ENCODE data around the gene MAP3K5. TPM values are rescaled to one million over a fixed set of nuclear protein-coding genes. Genes with fewer than 3 reads are reported as not detected.

The MAP3K5 gene
- total and polyA plus RNA-seq, 4 experiments from 2014 or later: 7.3 to 31.7 (median 28.8) TPM

DNA sequence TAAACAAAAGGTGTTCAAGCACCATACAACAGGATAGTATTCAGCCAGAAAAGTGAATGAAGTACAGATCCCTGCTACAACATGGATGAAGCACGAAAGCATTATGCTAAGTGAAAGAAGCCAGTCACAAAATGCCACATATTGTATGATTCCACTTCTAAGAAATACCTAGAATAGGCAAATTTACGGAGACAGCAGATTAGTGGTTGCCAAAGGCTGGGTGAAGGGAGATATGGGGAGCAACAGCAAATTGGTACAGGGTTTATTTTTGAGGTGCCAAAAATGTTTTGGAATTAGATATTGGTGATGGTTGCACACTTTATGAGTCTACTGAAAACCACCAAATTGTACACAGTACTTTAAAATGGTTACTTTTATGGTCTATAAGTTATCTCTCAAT, 23.2 kb downstream of the MAP3K5 start:
- Mint-ChIP-seq H3K27ac (peak overlapping the region in 6 of 7 donors; percentile 8 to 85 (median 60)), H3K36me3 (peaks cover 0 to 8% of the 10 kb centered on the region in 2 donors), H3K4me3 (peak overlapping the region in 3 of 8 donors; percentile 8 to 22 (median 21)), H3K9me3 (no peaks in the 10 kb centered on the region), H3K27me3 (no peaks in the 10 kb centered on the region), H3K4me1 (peaks cover 64 to 83% (median 74%) of the 10 kb centered on the region in 4 donors)
- POLR2A ChIA-PET (ENCODE audit: partially characterized antibody): interaction anchor here (0.6 kb wide), 1 partner anchor 14 kb away, joined by 4 read pairs; no protein-coding TSS in a partner anchor
- intact Hi-C loops (cut with micrococcal nuclease): no loop called here
- H3K4me3 ChIP-seq (ENCODE audit: low read length in 2 of 2): no peak overlapping the region
- CTCF ChIA-PET (ENCODE audit: partially characterized antibody): interaction anchor here (2.1 kb wide), 1 partner anchor 23 kb away, joined by 10 read pairs; the partner anchor contains the start of gene MAP3K5
- no peak overlapping the region for H3K27ac ChIP-seq (ENCODE audit: low read depth, low read length)
- DNase-seq: no peak
- no peaks in the 10 kb centered on the region for H3K27me3 ChIP-seq (ENCODE audit: insufficient read depth, low read length)
- H3K36me3 ChIP-seq (ENCODE audit: insufficient read depth, low read length): no peaks in the 10 kb centered on the region
- H3K4me1 ChIP-seq (ENCODE audit: insufficient read depth, low read length): peaks cover 81% of the 10 kb centered on the region
- no peaks in the 10 kb centered on the region for H3K9me3 ChIP-seq (ENCODE audit: control insufficient read depth in 1 of 2, low read length in 2 of 2)

DNA sequence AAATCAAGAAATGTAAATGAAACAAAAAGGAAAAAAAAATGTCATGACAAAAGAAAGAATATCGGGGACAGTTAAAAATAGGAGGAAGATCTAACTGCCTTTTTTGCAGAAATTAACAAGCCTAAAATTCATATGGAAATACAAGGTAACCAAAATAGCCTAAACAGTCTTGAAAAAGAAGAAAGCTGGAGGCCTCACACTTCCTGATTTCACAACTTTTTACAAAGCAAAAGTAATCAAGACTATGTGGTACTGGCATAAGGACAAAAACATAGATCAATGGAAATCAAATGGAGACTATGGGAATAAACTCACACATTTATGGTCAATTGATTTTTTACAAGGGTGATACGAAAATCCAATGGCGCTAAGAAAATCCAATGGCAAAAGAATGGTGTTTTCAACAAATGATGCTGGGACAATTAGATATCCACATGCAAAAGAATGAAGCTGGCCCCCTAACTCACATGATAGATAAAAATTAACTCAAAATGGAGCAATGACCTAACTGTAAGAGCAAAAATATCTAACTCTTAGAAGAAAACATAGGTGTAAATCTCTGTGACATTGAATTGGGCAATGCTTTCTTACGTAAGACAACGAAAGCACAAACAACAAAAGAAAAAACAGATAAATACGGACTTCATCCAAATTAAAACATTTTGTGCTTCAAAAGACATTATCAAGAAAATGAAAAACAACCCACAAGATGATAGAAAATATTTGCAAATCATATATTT, 24.5 kb downstream of the MAP3K5 start:
- Histone ChIP-seq H3K36me3 (ENCODE audit: insufficient read depth, low read length) (no peaks in the 10 kb centered on the region), H3K4me1 (ENCODE audit: insufficient read depth, low read length) (peaks cover 81% of the 10 kb centered on the region), H3K27ac (ENCODE audit: low read depth, low read length) (peak overlapping the region; percentile 27), H3K27me3 (ENCODE audit: insufficient read depth, low read length) (no peaks in the 10 kb centered on the region), H3K9me3 (ENCODE audit: control insufficient read depth in 1 of 2, low read length in 2 of 2) (no peaks in the 10 kb centered on the region), H3K4me3 (ENCODE audit: low read length in 2 of 2) (no peak overlapping the region)
- Mint-ChIP-seq H3K9me3 (no peaks in the 10 kb centered on the region), H3K27ac (peak overlapping the region; percentile 48 to 86 (median 76)), H3K36me3 (peaks cover 0 to 4% of the 10 kb centered on the region in 2 donors), H3K27me3 (no peaks in the 10 kb centered on the region), H3K4me3 (peak overlapping the region in 7 of 8 donors; percentile 3 to 78 (median 68)), H3K4me1 (peaks cover 65 to 83% (median 74%) of the 10 kb centered on the region in 4 donors)
- CTCF ChIA-PET (ENCODE audit: partially characterized antibody): interaction anchor here (0.8 to 2.1 kb wide), 2 partner anchors 25 to 122 kb away, joined by 3 to 10 read pairs; partner anchors contain the start of gene MAP3K5
- intact Hi-C loops (cut with micrococcal nuclease): no loop called here
- DNase-seq: no peak
- POLR2A ChIA-PET (ENCODE audit: partially characterized antibody): interaction anchor here (0.8 to 7.8 kb wide), 6 partner anchors 8 to 24 kb away, joined by 3 to 85 read pairs (median 4); partner anchors contain the start of gene MAP3K5

DNA sequence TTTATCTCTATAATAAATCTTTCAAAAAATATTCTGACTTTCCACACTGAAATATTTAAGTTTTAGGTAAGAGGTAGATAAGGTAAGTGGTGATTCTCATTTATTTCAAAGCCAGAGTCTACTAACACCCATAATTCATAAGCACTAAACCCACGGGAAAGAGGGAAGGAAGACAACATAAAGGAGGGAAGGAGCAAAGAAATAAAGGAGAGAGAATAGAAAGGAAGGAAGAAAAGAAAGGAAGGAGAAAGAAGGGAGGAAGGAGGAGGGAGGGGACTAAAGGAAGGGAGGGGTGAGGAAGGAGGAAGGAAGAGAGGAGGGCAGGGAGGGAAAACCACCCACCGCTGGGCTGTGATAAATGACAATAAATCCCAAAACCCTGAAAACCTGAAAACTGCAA, 25.2 kb downstream of the MAP3K5 start:
- no peaks in the 10 kb centered on the region for H3K36me3 ChIP-seq (ENCODE audit: insufficient read depth, low read length)
- no peak overlapping the region for H3K4me3 ChIP-seq (ENCODE audit: low read length in 2 of 2)
- Mint-ChIP-seq H3K4me3 (peak overlapping the region in 7 of 8 donors; percentile 3 to 78 (median 68)), H3K9me3 (no peaks in the 10 kb centered on the region), H3K36me3 (peaks cover 0 to 4% of the 10 kb centered on the region in 2 donors), H3K27ac (peak overlapping the region; percentile 48 to 86 (median 76)), H3K27me3 (no peaks in the 10 kb centered on the region), H3K4me1 (peaks cover 65 to 83% (median 75%) of the 10 kb centered on the region in 4 donors)
- no peak for DNase-seq
- no peaks in the 10 kb centered on the region for H3K9me3 ChIP-seq (ENCODE audit: control insufficient read depth in 1 of 2, low read length in 2 of 2)
- ChIA-PET POLR2A (ENCODE audit: partially characterized antibody) (interaction anchor here (0.8 to 7.8 kb wide), 6 partner anchors 9 to 25 kb away, joined by 3 to 85 read pairs (median 4); partner anchors contain the start of gene MAP3K5), CTCF (ENCODE audit: partially characterized antibody) (interaction anchor here (2.1 kb wide), 1 partner anchor 25 kb away, joined by 10 read pairs; the partner anchor contains the start of gene MAP3K5)
- H3K27ac ChIP-seq (ENCODE audit: low read depth, low read length): peak overlapping the region; percentile 27
- no peaks in the 10 kb centered on the region for H3K27me3 ChIP-seq (ENCODE audit: insufficient read depth, low read length)
- intact Hi-C loops (cut with micrococcal nuclease): no loop called here
- H3K4me1 ChIP-seq (ENCODE audit: insufficient read depth, low read length): peaks cover 81% of the 10 kb centered on the region

DNA sequence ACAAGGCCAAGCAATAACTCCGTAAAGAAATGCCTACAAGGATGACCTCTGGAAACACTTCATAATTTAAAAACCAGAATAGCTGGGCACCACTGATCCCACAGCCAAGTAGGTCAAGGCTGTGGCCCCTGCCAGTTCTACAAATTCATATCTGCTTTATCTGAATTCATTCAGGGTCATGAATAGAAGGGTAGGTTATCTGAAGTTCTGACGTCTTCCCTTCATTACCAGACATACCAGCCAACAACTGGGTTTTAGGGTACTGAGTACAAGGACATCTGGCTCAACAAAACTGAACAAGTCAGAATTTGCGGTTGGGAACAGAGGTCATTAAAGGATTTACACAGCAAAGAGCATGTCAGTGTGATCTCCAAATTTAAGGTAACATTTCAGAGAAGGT, 26.0 kb downstream of the MAP3K5 start:
- POLR2A ChIA-PET (ENCODE audit: partially characterized antibody): interaction anchor here (2.3 to 8.4 kb wide), 3 partner anchors 9 to 22 kb away, joined by 10 to 323 read pairs (median 85); partner anchors contain the start of gene MAP3K5
- Mint-ChIP-seq H3K4me1 (peaks cover 70 to 86% (median 78%) of the 10 kb centered on the region in 4 donors), H3K27ac (peak overlapping the region; percentile 78 to 92 (median 89)), H3K27me3 (no peaks in the 10 kb centered on the region), H3K4me3 (peak overlapping the region in 5 of 8 donors; percentile 3 to 66 (median 38)), H3K36me3 (peaks cover 0 to 4% of the 10 kb centered on the region in 2 donors), H3K9me3 (no peaks in the 10 kb centered on the region)
- Histone ChIP-seq H3K36me3 (ENCODE audit: insufficient read depth, low read length) (no peaks in the 10 kb centered on the region), H3K4me3 (ENCODE audit: low read length in 2 of 2) (no peak overlapping the region), H3K9me3 (ENCODE audit: control insufficient read depth in 1 of 2, low read length in 2 of 2) (no peaks in the 10 kb centered on the region), H3K4me1 (ENCODE audit: insufficient read depth, low read length) (peaks cover 83% of the 10 kb centered on the region), H3K27me3 (ENCODE audit: insufficient read depth, low read length) (no peaks in the 10 kb centered on the region), H3K27ac (ENCODE audit: low read depth, low read length) (peak overlapping the region; percentile 7)
- intact Hi-C loops (cut with micrococcal nuclease): no loop called here
- CTCF ChIA-PET (ENCODE audit: partially characterized antibody): interaction anchor here (1.3 to 8.4 kb wide), 3 partner anchors 13 to 122 kb away, joined by 3 to 228 read pairs (median 32); partner anchors contain the start of gene MAP3K5
- no peak for DNase-seq

DNA sequence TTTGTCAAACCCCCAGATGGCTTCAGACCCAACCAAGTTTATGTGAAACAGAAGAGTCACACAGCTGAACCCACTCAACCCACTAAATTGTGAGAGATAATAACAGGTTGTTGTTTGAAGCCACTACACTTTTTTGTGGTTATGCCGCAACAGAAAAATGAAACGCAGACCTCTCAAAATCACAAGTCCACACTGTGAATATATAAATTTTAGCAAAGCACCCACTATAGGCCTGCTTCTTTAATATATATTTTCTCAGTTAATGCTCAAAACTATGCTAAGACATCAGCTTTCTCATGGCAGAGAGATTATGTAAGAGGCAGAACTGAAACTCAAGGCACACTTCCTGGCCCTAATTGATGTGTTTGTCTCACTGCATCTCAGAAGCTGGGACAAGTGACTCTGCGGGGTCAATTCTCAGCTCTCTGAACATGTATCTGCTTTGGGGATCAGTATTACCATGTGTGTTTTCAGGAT, 27.7 kb downstream of the MAP3K5 start:
- ChIA-PET POLR2A (ENCODE audit: partially characterized antibody) (interaction anchor here (0.5 to 8.4 kb wide), 12 partner anchors 9 to 475 kb away, joined by 3 to 323 read pairs (median 8); partner anchors contain the start of genes BCLAF1 and MAP3K5), CTCF (ENCODE audit: partially characterized antibody) (interaction anchor here (1.2 to 8.4 kb wide), 7 partner anchors 9 to 120 kb away, joined by 3 to 228 read pairs (median 8); partner anchors contain the start of gene MAP3K5)
- peak; percentile 39 to 58 (median 53) for DNase-seq
- Mint-ChIP-seq H3K9me3 (no peaks in the 10 kb centered on the region), H3K27me3 (no peaks in the 10 kb centered on the region), H3K36me3 (peaks cover 0 to 4% of the 10 kb centered on the region in 2 donors), H3K27ac (peak overlapping the region; percentile 78 to 96 (median 94)), H3K4me3 (peak overlapping the region; percentile 15 to 87 (median 73)), H3K4me1 (peaks cover 70 to 88% (median 81%) of the 10 kb centered on the region in 4 donors)
- intact Hi-C loops (cut with micrococcal nuclease): loop anchor here (1.0 kb wide), 2 partner anchors 11 to 24 kb away; no protein-coding TSS in a partner anchor
- Histone ChIP-seq H3K27me3 (ENCODE audit: insufficient read depth, low read length) (no peaks in the 10 kb centered on the region), H3K36me3 (ENCODE audit: insufficient read depth, low read length) (no peaks in the 10 kb centered on the region), H3K9me3 (ENCODE audit: control insufficient read depth in 1 of 2, low read length in 2 of 2) (no peaks in the 10 kb centered on the region), H3K4me3 (ENCODE audit: low read length in 2 of 2) (peak overlapping the region in 1 of 2 donors; percentile 14), H3K27ac (ENCODE audit: low read depth, low read length) (peak overlapping the region; percentile 62), H3K4me1 (ENCODE audit: insufficient read depth, low read length) (peaks cover 95% of the 10 kb centered on the region)

DNA sequence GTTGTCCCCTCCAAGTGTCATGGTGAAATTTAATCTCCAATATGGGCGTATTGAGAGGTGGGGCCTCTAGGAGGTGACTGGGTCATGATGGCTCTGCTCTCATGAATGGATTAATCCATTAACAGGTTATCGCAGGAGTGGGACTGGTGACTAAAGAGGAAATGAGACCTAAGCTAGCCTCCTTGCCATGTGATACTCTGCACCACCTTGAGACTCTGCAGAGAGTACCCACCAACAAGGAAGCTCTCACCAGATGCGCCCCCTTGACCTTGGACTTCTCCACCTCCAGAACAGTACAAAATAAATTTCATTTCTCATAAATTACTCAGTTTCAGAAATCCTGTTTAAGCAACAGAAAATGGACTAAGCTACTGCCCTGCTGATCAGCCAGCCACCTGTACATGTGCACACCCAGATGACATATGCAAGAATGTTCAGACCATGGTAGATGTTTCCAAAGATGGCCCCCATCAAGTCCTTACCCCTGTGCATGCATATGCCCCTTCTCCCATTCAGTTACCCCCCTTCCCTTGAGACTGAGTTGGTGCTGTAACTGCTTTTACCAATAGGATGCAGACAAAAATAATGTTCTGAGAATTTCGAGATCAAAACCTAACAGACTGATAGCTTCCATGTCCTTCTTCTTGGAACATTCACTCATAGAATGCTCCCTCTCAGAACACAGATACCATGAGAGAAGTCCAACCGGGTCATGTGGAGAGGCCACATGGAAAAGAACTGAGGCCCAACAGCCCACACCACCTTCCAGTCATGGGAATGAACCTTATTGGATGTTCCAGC, 28.4 kb downstream of the MAP3K5 start:
- Histone ChIP-seq H3K27ac (ENCODE audit: low read depth, low read length) (peak overlapping the region; percentile 62), H3K4me1 (ENCODE audit: insufficient read depth, low read length) (peaks cover 93% of the 10 kb centered on the region), H3K27me3 (ENCODE audit: insufficient read depth, low read length) (no peaks in the 10 kb centered on the region), H3K4me3 (ENCODE audit: low read length in 2 of 2) (peak overlapping the region in 1 of 2 donors; percentile 14), H3K36me3 (ENCODE audit: insufficient read depth, low read length) (no peaks in the 10 kb centered on the region), H3K9me3 (ENCODE audit: control insufficient read depth in 1 of 2, low read length in 2 of 2) (no peaks in the 10 kb centered on the region)
- intact Hi-C loops (cut with micrococcal nuclease): loop anchor here (1.0 kb wide), 2 partner anchors 11 to 24 kb away; no protein-coding TSS in a partner anchor
- ChIA-PET POLR2A (ENCODE audit: partially characterized antibody) (interaction anchor here (0.5 to 8.4 kb wide), 13 partner anchors 8 to 474 kb away, joined by 3 to 323 read pairs (median 7); partner anchors contain the start of genes BCLAF1 and MAP3K5), CTCF (ENCODE audit: partially characterized antibody) (interaction anchor here (1.2 to 8.4 kb wide), 9 partner anchors 8 to 120 kb away, joined by 3 to 228 read pairs (median 4); partner anchors contain the start of gene MAP3K5)
- no peaks in the 10 kb centered on the region for H3K9me3 Mint-ChIP-seq
- DNase-seq: no peak
- peaks cover 0 to under 1% of the 10 kb centered on the region in 2 donors for H3K36me3 Mint-ChIP-seq
- H3K4me3 Mint-ChIP-seq: peak overlapping the region in 7 of 8 donors; percentile 54 to 87 (median 74)
- peak overlapping the region; percentile 78 to 96 (median 94) for H3K27ac Mint-ChIP-seq
- peaks cover 69 to 83% (median 76%) of the 10 kb centered on the region in 4 donors for H3K4me1 Mint-ChIP-seq
- H3K27me3 Mint-ChIP-seq: no peaks in the 10 kb centered on the region
